Hepatocyte (in vitro differentiated cells): ENCODE results near the gene SPEG. TPM values are rescaled to one million over a fixed set of nuclear protein-coding genes. Genes with fewer than 3 reads are reported as not detected.

Experiments
- DNase-seq: peaks from one replicate; pipeline ENCODE4 v3.0.0-alpha.2; 2016; ENCODE audit warnings: low spot score
- H2AFZ ChIP-seq: fragments of 200-600 bp; sonication (generic); 2 replicates; pipeline ENCODE4 v1.6.0; 2016; ENCODE audit warnings: antibody characterized with exemption, mild to moderate bottlenecking
- H3K27ac ChIP-seq: fragments of 200-600 bp; sonication (generic); 2 replicates; pipeline ENCODE4 v1.5.1; 2016; ENCODE audit warnings: mild to moderate bottlenecking
- H3K27me3 ChIP-seq: fragments of 200-600 bp; sonication (generic); 2 replicates; pipeline ENCODE4 v1.6.1; 2016
- H3K36me3 ChIP-seq: fragments of 200-600 bp; sonication (generic); replicated peaks from 2 replicates; pipeline ENCODE4 v1.5.1; 2016; ENCODE audit warnings: low read depth; ENCODE audit not compliant: insufficient read depth
- H3K4me1 ChIP-seq: fragments of 200-600 bp; sonication (generic); 2 replicates; pipeline ENCODE4 v1.5.1; 2016; ENCODE audit warnings: mild to moderate bottlenecking, moderate library complexity; ENCODE audit not compliant: insufficient read depth
- H3K4me2 ChIP-seq: fragments of 200-600 bp; sonication (generic); 2 replicates; pipeline ENCODE4 v1.6.0; 2016
- H3K4me3 ChIP-seq: fragments of 200-600 bp; sonication (generic); 2 replicates; pipeline ENCODE4 v1.5.1; 2016; ENCODE audit warnings: mild to moderate bottlenecking
- H3K79me2 ChIP-seq: fragments of 200-600 bp; sonication (generic); 2 replicates; pipeline ENCODE4 v1.6.0; 2017; ENCODE audit warnings: mild to moderate bottlenecking
- H3K9me2 ChIP-seq: fragments of 200-600 bp; sonication (generic); replicated peaks from 2 replicates; pipeline ENCODE4 v1.6.0; 2017; ENCODE audit warnings: mild to moderate bottlenecking; ENCODE audit not compliant: insufficient read depth
- H3K9me3 ChIP-seq: fragments of 200-600 bp; sonication (generic); 2 replicates; pipeline ENCODE4 v1.5.1; 2016; ENCODE audit warnings: low read depth, mild to moderate bottlenecking
- H4K20me1 ChIP-seq: fragments of 200-600 bp; sonication (generic); 2 replicates; pipeline ENCODE4 v1.6.0; 2016; ENCODE audit warnings: mild to moderate bottlenecking; ENCODE audit not compliant: insufficient read depth, poor library complexity, severe bottlenecking
- EZH2 ChIP-seq: fragments of 200-600 bp; sonication (generic); IDR thresholded peaks from 2 replicates; pipeline ENCODE4 v1.6.1; 2016; ENCODE audit warnings: antibody characterized with exemption, mild to moderate bottlenecking, borderline replicate concordance
- EZH2phosphoT487 ChIP-seq: fragments of 200-600 bp; sonication (generic); IDR thresholded peaks from one replicate; pipeline ENCODE4 v1.6.1; 2018; ENCODE audit warnings: antibody characterized with exemption, mild to moderate bottlenecking, low read depth, moderate library complexity; ENCODE audit not compliant: unreplicated experiment, severe bottlenecking
- WGBS: methylation state at CpG from one replicate; pipeline ENCODE4 v1.1.6; 2016; ENCODE audit warnings: low lambda C conversion rate; ENCODE audit errors: missing lambda C conversion rate; 5-methylcytosine and 5-hydroxymethylcytosine counted together
- polyA plus RNA-seq: library from polyadenylated mRNA; unstranded; fragments of >200 nt; fragmentation: Nextera tagmentation; extraction: Ambion mirVana; gene quantifications from 2 replicates; pipeline ENCODE4 v1.2.1, GENCODE V29; 2016
- total RNA-seq: library from RNA; depleted of rRNA; stranded (reverse); fragments of >200 nt; gene quantifications from 2 replicates; pipeline ENCODE4 v1.2.3, GENCODE V29; 2014
- TF ChIP-seq, protein P1 (sequence below): fragments of 200-600 bp; sonication (generic); IDR thresholded peaks from 2 replicates; pipeline ENCODE4 v1.5.1; 2016; ENCODE audit warnings: antibody characterized with exemption, mild to moderate bottlenecking; ENCODE audit not compliant: poor library complexity

Gene SPEG
- total and polyA plus RNA-seq, 2 experiments from 2014 or later, result 21.6 to 40.0 TPM

DNA sequence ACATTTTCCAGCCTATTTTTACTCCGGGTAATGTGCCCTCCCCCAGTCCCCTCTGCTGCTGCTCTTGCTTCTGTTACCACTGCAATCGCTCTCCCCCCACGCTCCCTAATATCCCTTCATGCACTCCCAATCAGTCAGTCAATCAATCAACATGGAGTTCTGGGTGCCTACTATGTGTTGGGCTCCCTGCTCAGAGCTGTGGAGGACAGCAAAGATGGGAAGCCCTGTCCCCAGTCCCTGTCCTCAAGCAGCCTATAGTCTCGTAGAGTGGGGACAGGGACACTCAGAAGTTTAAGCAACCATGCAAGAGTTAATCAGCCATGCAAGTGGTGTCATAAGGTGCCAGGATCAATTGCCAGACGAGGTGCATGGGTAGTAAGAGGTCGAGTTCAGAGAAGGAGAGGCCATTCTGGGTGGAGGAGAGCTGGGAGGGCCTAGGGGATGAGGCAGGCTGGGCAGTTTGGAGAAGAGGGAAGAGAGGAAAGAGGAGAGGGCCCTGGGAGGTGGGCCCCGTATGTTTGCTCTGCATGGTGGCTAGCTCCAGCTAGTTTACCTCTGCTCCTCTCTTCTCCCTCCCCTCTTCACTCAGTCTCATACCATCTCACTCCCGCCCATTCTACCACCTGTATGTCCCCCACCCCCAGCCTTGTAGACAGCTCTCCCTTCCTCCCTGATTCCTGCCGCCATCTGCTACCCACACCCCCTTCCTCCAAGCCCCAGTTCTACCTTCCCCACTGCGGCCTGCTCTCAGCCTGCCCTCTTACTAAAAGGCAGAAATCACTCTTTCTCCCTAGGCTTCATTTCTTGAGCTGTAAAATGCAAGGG is 83.5 kb downstream of the SPEG start:
- no peak for TF ChIP-seq EZH2phosphoT487
- TF ChIP-seq EZH2, result no peak
- TF ChIP-seq, protein P1, sequence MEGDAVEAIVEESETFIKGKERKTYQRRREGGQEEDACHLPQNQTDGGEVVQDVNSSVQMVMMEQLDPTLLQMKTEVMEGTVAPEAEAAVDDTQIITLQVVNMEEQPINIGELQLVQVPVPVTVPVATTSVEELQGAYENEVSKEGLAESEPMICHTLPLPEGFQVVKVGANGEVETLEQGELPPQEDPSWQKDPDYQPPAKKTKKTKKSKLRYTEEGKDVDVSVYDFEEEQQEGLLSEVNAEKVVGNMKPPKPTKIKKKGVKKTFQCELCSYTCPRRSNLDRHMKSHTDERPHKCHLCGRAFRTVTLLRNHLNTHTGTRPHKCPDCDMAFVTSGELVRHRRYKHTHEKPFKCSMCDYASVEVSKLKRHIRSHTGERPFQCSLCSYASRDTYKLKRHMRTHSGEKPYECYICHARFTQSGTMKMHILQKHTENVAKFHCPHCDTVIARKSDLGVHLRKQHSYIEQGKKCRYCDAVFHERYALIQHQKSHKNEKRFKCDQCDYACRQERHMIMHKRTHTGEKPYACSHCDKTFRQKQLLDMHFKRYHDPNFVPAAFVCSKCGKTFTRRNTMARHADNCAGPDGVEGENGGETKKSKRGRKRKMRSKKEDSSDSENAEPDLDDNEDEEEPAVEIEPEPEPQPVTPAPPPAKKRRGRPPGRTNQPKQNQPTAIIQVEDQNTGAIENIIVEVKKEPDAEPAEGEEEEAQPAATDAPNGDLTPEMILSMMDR, result no peak
- Histone ChIP-seq H3K4me1 (peaks cover 27% of the 10 kb centered on the region), H3K4me3 (no peak overlapping the region), H3K27me3 (peaks cover 67% of the 10 kb centered on the region), H3K27ac (no peak overlapping the region), H3K4me2 (no peak overlapping the region), H3K79me2 (no peaks in the 10 kb centered on the region), H3K9me2 (no peaks in the 10 kb centered on the region), H3K36me3 (no peaks in the 10 kb centered on the region), H4K20me1 (no peaks in the 10 kb centered on the region), H2AFZ (no peak overlapping the region), H3K9me3 (no peaks in the 10 kb centered on the region)
- 65% methylated on average over 10 of the region's 10 CpGs for WGBS
- DNase-seq, result no peak

DNA sequence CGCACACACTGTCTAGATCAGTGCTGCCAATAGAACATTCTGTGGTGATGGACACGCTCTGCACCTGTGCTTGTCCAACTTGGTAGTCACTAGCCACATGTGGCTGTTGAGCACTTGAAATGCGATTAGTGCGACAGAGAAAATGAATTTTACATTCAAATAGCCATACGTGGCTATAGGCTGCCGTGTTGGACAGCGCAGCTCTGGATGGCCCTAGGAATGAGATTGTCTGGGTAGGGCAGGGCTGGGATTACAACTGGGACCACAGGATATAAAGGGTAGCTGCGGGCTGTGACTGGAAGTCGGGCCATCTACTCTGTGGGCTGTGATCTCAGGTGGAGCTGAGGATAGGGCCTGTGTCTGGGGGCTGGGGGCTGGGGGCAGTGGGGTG is 84.9 kb downstream of the SPEG start:
- no peak overlapping the region for H3K27ac ChIP-seq
- no peaks in the 10 kb centered on the region for H4K20me1 ChIP-seq
- peaks cover 26% of the 10 kb centered on the region for H3K4me1 ChIP-seq
- no peak for DNase-seq
- no peaks in the 10 kb centered on the region for H3K9me3 ChIP-seq
- H3K27me3 ChIP-seq, result peaks cover 67% of the 10 kb centered on the region
- no peak overlapping the region for H3K4me2 ChIP-seq
- no peak for TF ChIP-seq EZH2
- TF ChIP-seq EZH2phosphoT487, result no peak
- no peaks in the 10 kb centered on the region for H3K36me3 ChIP-seq
- WGBS, result 90% methylated on average over 9 of the region's 9 CpGs
- no peak overlapping the region for H2AFZ ChIP-seq
- no peak overlapping the region for H3K4me3 ChIP-seq
- no peaks in the 10 kb centered on the region for H3K9me2 ChIP-seq
- H3K79me2 ChIP-seq, result no peaks in the 10 kb centered on the region

DNA sequence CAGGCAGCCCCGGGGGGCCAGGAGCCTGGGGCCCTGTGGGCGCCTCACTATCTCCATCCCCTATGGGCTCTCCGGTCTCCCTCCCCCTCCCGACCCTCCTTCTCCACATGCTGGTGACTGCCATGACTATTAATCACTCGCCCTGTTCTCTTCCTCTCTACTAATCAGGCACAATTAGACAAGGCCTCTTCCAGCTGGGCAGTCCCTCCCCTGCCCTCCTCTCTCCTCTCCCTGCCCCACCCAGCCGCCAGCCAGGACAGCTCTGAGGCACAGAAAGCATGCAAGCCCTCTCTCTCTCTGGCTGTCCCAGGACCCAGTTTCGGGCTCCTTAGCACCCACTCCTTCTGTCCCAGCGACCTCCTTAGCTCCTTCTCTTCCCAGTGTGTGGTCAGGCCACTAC is 85.4 kb downstream of the SPEG start:
- no peaks in the 10 kb centered on the region for H3K9me3 ChIP-seq
- TF ChIP-seq EZH2 (no peak), EZH2phosphoT487 (no peak)
- TF ChIP-seq, protein P1, result no peak
- peaks cover 26% of the 10 kb centered on the region for H3K4me1 ChIP-seq
- no peaks in the 10 kb centered on the region for H4K20me1 ChIP-seq
- no peaks in the 10 kb centered on the region for H3K36me3 ChIP-seq
- H3K4me2 ChIP-seq, result no peak overlapping the region
- H3K27me3 ChIP-seq, result peaks cover 66% of the 10 kb centered on the region
- WGBS, result 95% methylated on average over 6 of the region's 8 CpGs
- no peak overlapping the region for H3K27ac ChIP-seq
- no peaks in the 10 kb centered on the region for H3K9me2 ChIP-seq
- no peak overlapping the region for H3K4me3 ChIP-seq
- H2AFZ ChIP-seq, result no peak overlapping the region
- DNase-seq, result no peak
- H3K79me2 ChIP-seq, result no peaks in the 10 kb centered on the region

DNA sequence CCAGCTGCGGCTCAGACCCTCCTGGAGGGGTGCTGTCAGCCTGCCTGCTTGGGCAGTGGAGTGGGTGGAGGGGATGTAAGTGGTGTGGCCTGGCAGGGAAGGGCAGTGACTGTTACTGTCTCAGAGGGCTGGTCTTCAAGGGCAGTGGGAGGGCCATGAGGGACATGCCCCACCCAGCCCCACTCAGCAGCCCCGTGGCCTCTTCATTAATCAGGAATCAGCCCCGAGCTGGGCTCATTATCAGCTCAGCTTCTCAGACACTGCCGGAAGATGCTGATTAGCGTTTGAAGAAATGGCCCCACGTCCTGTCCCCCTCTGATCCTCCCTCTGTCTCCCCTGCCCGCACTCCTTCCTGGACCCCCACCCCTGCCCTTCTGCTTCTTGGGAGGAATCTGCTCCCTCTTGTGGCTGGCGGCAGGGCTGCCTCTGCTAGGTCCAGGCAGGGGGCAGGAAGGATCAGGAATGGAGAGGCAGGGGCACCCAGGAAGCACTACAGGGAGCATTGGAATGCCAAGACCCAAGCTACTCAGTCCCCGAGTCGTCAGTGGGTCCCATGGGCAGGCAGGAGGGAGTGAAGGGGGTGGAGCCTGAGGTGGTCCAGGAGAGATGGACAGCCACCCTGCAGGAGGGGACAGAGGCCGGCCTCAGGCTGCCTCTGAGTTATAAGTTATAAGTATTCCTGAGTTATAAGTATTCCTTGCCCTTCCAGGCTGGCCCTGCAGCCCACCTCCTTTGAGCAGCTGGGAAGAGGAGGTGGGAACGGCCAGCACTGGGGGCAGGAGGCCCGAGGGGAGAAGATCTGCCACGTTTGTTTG is 86.6 kb downstream of the SPEG start:
- Histone ChIP-seq H3K27ac (no peak overlapping the region), H4K20me1 (no peaks in the 10 kb centered on the region), H3K36me3 (no peaks in the 10 kb centered on the region), H3K9me2 (no peaks in the 10 kb centered on the region), H3K27me3 (peaks cover 60% of the 10 kb centered on the region), H3K79me2 (no peaks in the 10 kb centered on the region), H2AFZ (no peak overlapping the region), H3K9me3 (no peaks in the 10 kb centered on the region), H3K4me3 (no peak overlapping the region), H3K4me1 (peaks cover 26% of the 10 kb centered on the region), H3K4me2 (peak overlapping the region; percentile 13)
- TF ChIP-seq, protein P1, result peak; percentile 74
- TF ChIP-seq EZH2 (peak; percentile 50), EZH2phosphoT487 (no peak)
- DNase-seq, result peak; percentile 76
- WGBS, result 11% methylated on average over 11 of the region's 14 CpGs
